Heart left ventricle (tissue), 16 donors: ENCODE results near the gene DCUN1D2. TPM values are rescaled to one million over a fixed set of nuclear protein-coding genes. Genes with fewer than 3 reads are reported as not detected.

Experiments
- ATAC-seq, 4 donors: fragments of 200-7000 bp; cut with Tn5 transposase; one replicate each; pipeline ENCODE4 v1.9.1; 2020 to 2022; ENCODE audit warnings: moderate library complexity in 4 of 4, mild to moderate bottlenecking in 3 of 4, moderate number of reproducible peaks in 1 of 4
- DNase-seq, 5 donors: peaks; one replicate each; pipeline ENCODE4 v3.0.0-alpha.2; 2020
- H3K27ac ChIP-seq, 12 donors: fragments of 200-600 bp; sonication (generic) in 4 of 12; one replicate each; pipeline versions ENCODE4 v1.5.0 to v1.8.0; 2016 to 2022; ENCODE audit warnings: mild to moderate bottlenecking in 2 of 12
- H3K27me3 ChIP-seq, 9 donors: fragments of 200-600 bp; sonication (generic) in 2 of 9; one replicate each; pipeline versions ENCODE4 v1.5.1 to v1.8.0; 2016 to 2022; ENCODE audit warnings: mild to moderate bottlenecking in 3 of 9
- H3K36me3 ChIP-seq, 9 donors: fragments of 200-600 bp; sonication (generic) in 2 of 9; one replicate each; pipeline versions ENCODE4 v1.5.0 to v1.8.0; 2018 to 2022; ENCODE audit warnings: mild to moderate bottlenecking in 2 of 9
- H3K4me1 ChIP-seq, 12 donors: fragments of 200-600 bp; sonication (generic) in 4 of 12; one replicate each; pipeline versions ENCODE4 v1.5.0 to v1.8.0; 2016 to 2022; ENCODE audit warnings: mild to moderate bottlenecking in 3 of 12
- H3K4me3 ChIP-seq, 12 donors: fragments of 200-600 bp; sonication (generic) in 4 of 12; one replicate each; pipeline versions ENCODE4 v1.5.0 to v1.8.0; 2017 to 2022; ENCODE audit warnings: mild to moderate bottlenecking in 9 of 12, moderate library complexity in 4 of 12
- H3K9me3 ChIP-seq, 12 donors: fragments of 200-600 bp; sonication (generic) in 4 of 12; one replicate each; pipeline versions ENCODE4 v1.5.0 to v1.8.0; 2016 to 2022; ENCODE audit warnings: mild to moderate bottlenecking in 1 of 12
- POLR2A ChIP-seq, 2 donors: fragments of 450-650 bp; IDR thresholded peaks; one replicate each; pipeline ENCODE4 v1.6.1; 2017; ENCODE audit warnings: antibody characterized with exemption in 2 of 2, mild to moderate bottlenecking in 2 of 2, moderate library complexity in 2 of 2
- WGBS, 4 donors: extraction: QIAGEN DNeasy Blood & Tissue Kit in 2 of 4; methylation state at CpG; one replicate each; pipeline versions ENCODE4 v1.1.5 to v1.1.7; 2013 to 2018; 5-methylcytosine and 5-hydroxymethylcytosine counted together
- intact Hi-C, 10 donors: fragments of 100-400 bp; cut with DNase I; formaldehyde crosslinking; loops; one replicate each; pipeline versions ENCODE4 v1.11.1 to v1.14.2; 2022
- polyA plus RNA-seq, 2 donors: library from polyadenylated mRNA; stranded (reverse); fragments of 200-250 nt; gene quantifications; one replicate each; pipeline ENCODE4 v1.2.3, GENCODE V29; 2013
- total RNA-seq, 9 donors: library from RNA; depleted of rRNA in 2 of 9; stranded (reverse); fragments of >200 nt in 2 of 9; fragmentation: NEBNext Ultra II Directional in 3 of 9; extraction: Animal tissue kit (Norgen Biotek cat#: 25700) in 3 of 9; gene quantifications; one replicate each; pipeline versions ENCODE4 v1.1.0 to v1.2.4, GENCODE V29; 2016 to 2023
- TF ChIP-seq, protein P1 (sequence below), 12 donors: fragments of 200-600 bp; sonication (generic) in 4 of 12; IDR thresholded peaks; one replicate each; pipeline versions ENCODE4 v1.5.0 to v1.8.0; 2018 to 2022; ENCODE audit warnings: antibody characterized with exemption in 12 of 12, mild to moderate bottlenecking in 5 of 12
- donor health status: ischemic (EF 13 %, LVEDD 7.1; RV severe dilation, severe dysfunction).
- donor health status: healthy with polysubstance abuse.
- donor health status: DM: no; HTN: yes; CAD: no.
- donor health status: DM: no; HTN: no; CAD: no.
- donor health status: ischemic (EF 25% LVEDD 6.9; RV normal size, moderate dysfunction).
- donor health status: ischemic (EF 25% LVEDD 5.7; RV mildly dilated, moderate dysfunction).
- donor health status: healthy.
- donor health status: DM: yes; HTN: yes; CAD: no.
- donor health status: ischemic (EF 35%, LVEDD 5.7; RV mildly dilated, moderate dysfunction).
- donor health status: nonischemic (EF 11% LVEDD 7.7; RV severe dilation, severe dysfunction).
- donor health status: DM: yes; HTN: yes; CAD: no.
- donor health status: PGD.
- donor health status: ischemic (EF 29% LVEDD 5.4; RV normal size, mild dysfunction).
- donor health status: nonischemic (EF 23%, LVEDD 6.1; RV moderate dilation, normal function).

DCUN1D2 gene
- total and polyA plus RNA-seq, 11 donors: 68.7 to 247 (median 153) TPM

- Histone ChIP-seq H3K27ac (no peak overlapping the region), H3K27me3 (no peaks in the 10 kb centered on the region), H3K9me3 (no peaks in the 10 kb centered on the region), H3K4me1 (peaks cover 0 to 16% (median 0%) of the 10 kb centered on the region in 12 donors), H3K4me3 (no peak overlapping the region), H3K36me3 (peaks cover 0 to 77% (median 14%) of the 10 kb centered on the region in 9 donors)
- ATAC-seq (peak in 2 of 4 donors; percentile 3 to 5), DNase-seq (peak in 2 of 5 donors; percentile 15 to 17)
- 80 to 84% (median 81%) methylated on average over 9 to 11 of the region's 11 CpGs for WGBS, 4 donors
- intact Hi-C loops: no loop called here
- no peak for TF ChIP-seq POLR2A (IDR thresholded peaks at IDR 0.05)
Measured at GRCh38 chr13:113423520-113424163, 66.9 kb downstream of the DCUN1D2 start.

GRCh38 chr13:113422807-113423519, 67.5 kb downstream of the DCUN1D2 start:
- H3K27ac ChIP-seq: peak overlapping the region in 1 of 12 donors; percentile 82
- no peaks in the 10 kb centered on the region for H3K27me3 ChIP-seq
- H3K9me3 ChIP-seq: no peaks in the 10 kb centered on the region
- DNase-seq (peak in 3 of 5 donors; percentile 17 to 43 (median 17)), ATAC-seq (peak in 1 of 4 donors; percentile 2)
- intact Hi-C loops: no loop called here
- WGBS, 4 donors: 76 to 85% (median 81%) methylated on average over 17 to 26 of the region's 26 CpGs
- H3K4me1 ChIP-seq: peaks cover 0 to 10% (median 0%) of the 10 kb centered on the region in 12 donors
- H3K4me3 ChIP-seq: no peak overlapping the region
- peaks cover 0 to 74% (median 13%) of the 10 kb centered on the region in 9 donors for H3K36me3 ChIP-seq
- TF ChIP-seq POLR2A (IDR thresholded peaks at IDR 0.05): no peak
- TF ChIP-seq, protein P1, sequence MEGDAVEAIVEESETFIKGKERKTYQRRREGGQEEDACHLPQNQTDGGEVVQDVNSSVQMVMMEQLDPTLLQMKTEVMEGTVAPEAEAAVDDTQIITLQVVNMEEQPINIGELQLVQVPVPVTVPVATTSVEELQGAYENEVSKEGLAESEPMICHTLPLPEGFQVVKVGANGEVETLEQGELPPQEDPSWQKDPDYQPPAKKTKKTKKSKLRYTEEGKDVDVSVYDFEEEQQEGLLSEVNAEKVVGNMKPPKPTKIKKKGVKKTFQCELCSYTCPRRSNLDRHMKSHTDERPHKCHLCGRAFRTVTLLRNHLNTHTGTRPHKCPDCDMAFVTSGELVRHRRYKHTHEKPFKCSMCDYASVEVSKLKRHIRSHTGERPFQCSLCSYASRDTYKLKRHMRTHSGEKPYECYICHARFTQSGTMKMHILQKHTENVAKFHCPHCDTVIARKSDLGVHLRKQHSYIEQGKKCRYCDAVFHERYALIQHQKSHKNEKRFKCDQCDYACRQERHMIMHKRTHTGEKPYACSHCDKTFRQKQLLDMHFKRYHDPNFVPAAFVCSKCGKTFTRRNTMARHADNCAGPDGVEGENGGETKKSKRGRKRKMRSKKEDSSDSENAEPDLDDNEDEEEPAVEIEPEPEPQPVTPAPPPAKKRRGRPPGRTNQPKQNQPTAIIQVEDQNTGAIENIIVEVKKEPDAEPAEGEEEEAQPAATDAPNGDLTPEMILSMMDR (IDR thresholded peaks at IDR 0.05): no peak

DNA sequence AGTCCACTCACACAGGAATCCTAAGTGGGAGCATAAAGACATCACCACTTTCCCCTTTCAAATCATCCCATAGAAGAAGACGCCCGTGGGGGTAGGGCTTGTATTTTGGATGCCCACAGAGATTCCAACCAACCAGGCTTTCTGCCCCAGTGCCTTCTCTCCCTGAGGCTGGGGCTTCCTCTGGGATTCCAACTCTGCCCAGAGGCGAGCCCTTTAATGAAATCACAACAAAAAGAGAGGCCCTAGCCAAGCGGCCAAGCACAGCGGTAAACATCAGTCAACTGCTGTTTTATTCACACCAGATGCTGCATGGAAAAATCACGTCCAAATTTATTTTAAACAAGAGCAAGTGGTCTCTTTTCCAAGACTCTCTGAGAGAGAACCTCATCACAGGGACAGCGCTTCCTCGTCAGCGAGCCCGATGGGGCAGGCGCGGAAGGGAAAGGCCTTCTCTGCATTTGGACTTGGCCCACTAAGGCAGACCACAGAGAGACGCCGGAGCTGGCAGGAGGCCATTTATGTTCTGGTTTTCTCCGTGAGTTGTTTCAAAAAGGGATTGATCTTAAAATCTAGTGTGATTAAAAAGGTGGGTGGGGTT, 68.7 kb downstream of the DCUN1D2 start:
- Histone ChIP-seq H3K4me3 (peak overlapping the region in 1 of 12 donors; percentile 24), H3K9me3 (no peaks in the 10 kb centered on the region), H3K27me3 (no peaks in the 10 kb centered on the region), H3K27ac (peak overlapping the region in 2 of 12 donors; percentile 15 to 82), H3K4me1 (peaks cover 0 to 5% (median 0%) of the 10 kb centered on the region in 12 donors), H3K36me3 (peaks cover 0 to 65% (median 13%) of the 10 kb centered on the region in 9 donors)
- 64 to 75% (median 72%) methylated on average over 15 of the region's 15 CpGs for WGBS, 4 donors
- peak in 2 of 5 donors; percentile 26 to 46 for DNase-seq
- no peak for ATAC-seq
- no peak for TF ChIP-seq POLR2A (IDR thresholded peaks at IDR 0.05)
- TF ChIP-seq, protein P1 (IDR thresholded peaks at IDR 0.05): no peak
- intact Hi-C loops: no loop called here

- peak in 2 of 5 donors; percentile 27 to 29 for DNase-seq
- Histone ChIP-seq H3K4me1 (peaks cover 0 to 5% (median 0%) of the 10 kb centered on the region in 12 donors), H3K9me3 (no peaks in the 10 kb centered on the region), H3K36me3 (peaks cover 0 to 58% (median 10%) of the 10 kb centered on the region in 9 donors), H3K4me3 (no peak overlapping the region), H3K27me3 (no peaks in the 10 kb centered on the region), H3K27ac (peak overlapping the region in 1 of 12 donors; percentile 82)
- TF ChIP-seq, protein P1 (IDR thresholded peaks at IDR 0.05): no peak
- no peak for TF ChIP-seq POLR2A (IDR thresholded peaks at IDR 0.05)
- peak; percentile 10 to 25 (median 16) for ATAC-seq
- intact Hi-C loops: no loop called here
- whole genome bisulfite sequencing, 4 donors: 72 to 85% (median 77%) methylated on average over 11 to 38 of the region's 38 CpGs
Measured at GRCh38 chr13:113420833-113421600, 69.5 kb downstream of the DCUN1D2 start.
